NCI-H69 (cell line): Measurements from ENCODE around the gene DHX16.
A peak's percentile ranks its signal among the peaks of the same experiment; 100 is the strongest.

Experiments used
- DNase-seq: peaks from one replicate; lab custom pipeline; 2025; lab: John Stamatoyannopoulos, UW

Gene DHX16

GRCh38 chr6:30626484-30627366 lies 46.1 kb downstream of the DHX16 start, which contains the start of gene ATAT1:
Gene ATAT1, plus strand, starts transcription at chr6:30626874.
- peak; percentile 90 for DNase-seq

GRCh38 chr6:30625511-30625910 lies 47.3 kb downstream of the DHX16 start:
- DNase-seq = no peak

- no peak for DNase-seq
These were observed 53.2 kb downstream of the DHX16 start for GRCh38 chr6:30619561-30619960.

GRCh38 chr6:30618270-30618797 lies 54.5 kb downstream of the DHX16 start:
- DNase-seq = peak; percentile 53

- peak; percentile 98 for DNase-seq
These were observed 55.1 kb downstream of the DHX16 start, which contains the start of gene MRPS18B for GRCh38 chr6:30617565-30618269. Gene MRPS18B, plus strand, starts transcription at chr6:30617840. Its CDS starts 26 bp downstream, at chr6:30617866.

GRCh38 chr6:30616811-30617564 lies 55.8 kb downstream of the DHX16 start, which contains the start of gene PPP1R10:
Gene PPP1R10, minus strand, starts transcription at chr6:30617243. Its CDS starts 7,299 bp downstream, at chr6:30609944.
- DNase-seq = peak; percentile 100

GRCh38 chr6:30615958-30616810 lies 56.6 kb downstream of the DHX16 start:
- peak; percentile 79 for DNase-seq

- DNase-seq = peak; percentile 91
These were observed 57.4 kb downstream of the DHX16 start for GRCh38 chr6:30615219-30615957.

- DNase-seq = peak; percentile 99
These were observed 58.0 kb downstream of the DHX16 start for GRCh38 chr6:30614843-30615218.

GRCh38 chr6:30614044-30614842 lies 58.6 kb downstream of the DHX16 start:
- peak; percentile 43 for DNase-seq

- peak; percentile 25 for DNase-seq
These were observed 59.4 kb downstream of the DHX16 start for GRCh38 chr6:30613251-30614043.

GRCh38 chr6:30612687-30613248 lies 60.0 kb downstream of the DHX16 start:
- peak; percentile 16 for DNase-seq

- peak; percentile 35 for DNase-seq
These were observed 60.6 kb downstream of the DHX16 start for GRCh38 chr6:30612213-30612612.

- DNase-seq = no peak
These were observed 61.0 kb downstream of the DHX16 start for GRCh38 chr6:30611856-30612194.

GRCh38 chr6:30611150-30611855 lies 61.5 kb downstream of the DHX16 start:
- DNase-seq = no peak

GRCh38 chr6:30610065-30610464 lies 62.7 kb downstream of the DHX16 start:
- no peak for DNase-seq

GRCh38 chr6:30603961-30604360 lies 68.8 kb downstream of the DHX16 start:
- DNase-seq = no peak
